Astrocyte (in vitro differentiated cells and primary cell): ENCODE data around the gene ARHGAP12. TPM values are rescaled to one million over a fixed set of nuclear protein-coding genes. Genes with fewer than 3 reads are reported as not detected.

Experiments
- DNase-seq: peaks from one replicate; pipeline ENCODE4 v3.0.0-alpha.2; 2010; ENCODE audit warnings: low read depth
- FAIRE-seq: peaks from 2 replicates; lab custom pipeline; 2011; peaks lifted over from hg19 to GRCh38; lab: Jason Lieb, UNC
- H2AFZ ChIP-seq: 2 replicates; pipeline ENCODE4 v1.6.0; 2012; ENCODE audit warnings: low read depth, low read length, inconsistent platforms
- H3K27ac ChIP-seq: 2 replicates; pipeline ENCODE4 v1.5.1; 2011; ENCODE audit warnings: low read depth, low read length, inconsistent platforms
- H3K27me3 ChIP-seq: 2 replicates; pipeline ENCODE4 v1.6.0; 2011; ENCODE audit warnings: low read length, inconsistent platforms; ENCODE audit not compliant: insufficient read depth
- H3K36me3 ChIP-seq: 2 replicates; pipeline ENCODE4 v1.5.1; 2011; ENCODE audit warnings: low read length, inconsistent platforms; ENCODE audit not compliant: insufficient read depth
- H3K4me1 ChIP-seq: 2 replicates; pipeline ENCODE4 v1.5.1; 2011; ENCODE audit warnings: low read length, inconsistent platforms; ENCODE audit not compliant: insufficient read depth
- H3K4me2 ChIP-seq: 2 replicates; pipeline ENCODE4 v1.6.0; 2012; ENCODE audit warnings: low read length, inconsistent platforms
- H3K4me3 ChIP-seq: 2 replicates; pipeline ENCODE4 v1.5.1; 2011; ENCODE audit warnings: low read depth, mild to moderate bottlenecking, low read length, inconsistent platforms; ENCODE audit not compliant: insufficient read depth
- H3K79me2 ChIP-seq: 2 replicates; pipeline ENCODE4 v1.6.0; 2012; ENCODE audit warnings: mild to moderate bottlenecking, low read length, inconsistent platforms; ENCODE audit not compliant: insufficient read depth
- H3K9ac ChIP-seq: 2 replicates; pipeline ENCODE4 v1.6.0; 2012; ENCODE audit warnings: mild to moderate bottlenecking, low read length, inconsistent platforms
- H3K9me3 ChIP-seq: 2 replicates; pipeline ENCODE4 v1.5.1; 2012; ENCODE audit warnings: low read depth, mild to moderate bottlenecking, low read length, inconsistent platforms; ENCODE audit not compliant: insufficient read depth
- H4K20me1 ChIP-seq: 2 replicates; pipeline ENCODE4 v1.6.0; 2012; ENCODE audit warnings: low read length, inconsistent platforms; ENCODE audit not compliant: insufficient read depth
- H3K27ac Mint-ChIP-seq: one replicate; pipeline ENCODE4 v1.8.0; 2021; ENCODE audit warnings: mild to moderate bottlenecking, mixed read lengths; ENCODE audit not compliant: unreplicated experiment
- H3K27me3 Mint-ChIP-seq: one replicate; pipeline ENCODE4 v1.8.0; 2021; ENCODE audit warnings: low read depth, mixed read lengths; ENCODE audit not compliant: unreplicated experiment
- H3K36me3 Mint-ChIP-seq: one replicate; pipeline ENCODE4 v1.8.0; 2021; ENCODE audit warnings: low read depth, mixed read lengths; ENCODE audit not compliant: unreplicated experiment
- H3K4me1 Mint-ChIP-seq: one replicate; pipeline ENCODE4 v1.8.0; 2021; ENCODE audit warnings: low read depth, mixed read lengths; ENCODE audit not compliant: unreplicated experiment
- H3K4me3 Mint-ChIP-seq: one replicate; pipeline ENCODE4 v1.8.0; 2021; ENCODE audit warnings: mild to moderate bottlenecking, moderate library complexity, mixed read lengths; ENCODE audit not compliant: unreplicated experiment
- H3K9me3 Mint-ChIP-seq: one replicate; pipeline ENCODE4 v1.8.0; 2021; ENCODE audit warnings: mild to moderate bottlenecking, mixed read lengths; ENCODE audit not compliant: unreplicated experiment
- CTCF ChIP-seq: IDR thresholded peaks from 2 replicates; pipeline ENCODE4 v1.5.1; 2011; ENCODE audit warnings: low read depth, mild to moderate bottlenecking, inconsistent platforms, low read length, moderate library complexity; ENCODE audit not compliant: insufficient read depth
- EZH2 ChIP-seq: IDR thresholded peaks from 2 replicates; pipeline ENCODE4 v1.6.1; 2012; ENCODE audit warnings: mild to moderate bottlenecking, low read length, inconsistent platforms; ENCODE audit not compliant: insufficient read depth
- total RNA-seq: library from RNA; stranded (reverse); gene quantifications from 2 replicates; pipeline ENCODE4 v1.2.1, GENCODE V29; 2021

ARHGAP12 gene
- total RNA-seq, 1 donor from 2014 or later: 24.9 TPM

GRCh38 chr10:31878486-31878885 lies 50.1 kb downstream of the ARHGAP12 start:
- FAIRE-seq: no peak
- Histone ChIP-seq H4K20me1 (peaks cover 7% of the 10 kb centered on the region), H3K9me3 (no peaks in the 10 kb centered on the region), H3K36me3 (no peaks in the 10 kb centered on the region), H3K79me2 (peaks cover 17% of the 10 kb centered on the region), H3K4me3 (no peak overlapping the region), H3K27me3 (no peaks in the 10 kb centered on the region), H2AFZ (no peak overlapping the region), H3K4me2 (no peak overlapping the region), H3K27ac (no peak overlapping the region), H3K9ac (no peak overlapping the region), H3K4me1 (no peaks in the 10 kb centered on the region)
- no peak overlapping the region for H3K4me3 Mint-ChIP-seq
- no peaks in the 10 kb centered on the region for H3K9me3 Mint-ChIP-seq
- no peaks in the 10 kb centered on the region for H3K36me3 Mint-ChIP-seq
- TF ChIP-seq CTCF (no peak), EZH2 (no peak)
- no peak overlapping the region for H3K27ac Mint-ChIP-seq
- no peaks in the 10 kb centered on the region for H3K27me3 Mint-ChIP-seq
- peaks cover 18% of the 10 kb centered on the region for H3K4me1 Mint-ChIP-seq
- no peak for DNase-seq

- no peak overlapping the region for H3K27ac Mint-ChIP-seq
- Histone ChIP-seq H3K4me2 (no peak overlapping the region), H3K79me2 (peaks cover 28% of the 10 kb centered on the region)
Measured at GRCh38 chr10:31876652-31877352, 51.8 kb downstream of the ARHGAP12 start.

GRCh38 chr10:31875608-31876007 lies 53.0 kb downstream of the ARHGAP12 start:
- Histone ChIP-seq H3K9me3 (no peaks in the 10 kb centered on the region), H3K79me2 (peaks cover 35% of the 10 kb centered on the region), H2AFZ (no peak overlapping the region), H4K20me1 (peaks cover 19% of the 10 kb centered on the region), H3K4me3 (no peak overlapping the region), H3K4me1 (no peaks in the 10 kb centered on the region), H3K9ac (no peak overlapping the region), H3K27me3 (no peaks in the 10 kb centered on the region), H3K36me3 (no peaks in the 10 kb centered on the region), H3K4me2 (no peak overlapping the region), H3K27ac (no peak overlapping the region)
- Mint-ChIP-seq H3K27me3 (no peaks in the 10 kb centered on the region), H3K9me3 (no peaks in the 10 kb centered on the region), H3K4me3 (no peak overlapping the region), H3K4me1 (peaks cover 7% of the 10 kb centered on the region), H3K36me3 (no peaks in the 10 kb centered on the region), H3K27ac (no peak overlapping the region)
- DNase-seq (no peak), FAIRE-seq (no peak)
- TF ChIP-seq EZH2 (no peak), CTCF (no peak)

More at GRCh38 chr10:31876652-31877352, 51.8 kb downstream of the ARHGAP12 start:
- Mint-ChIP-seq H3K4me3 (no peak overlapping the region), H3K9me3 (no peaks in the 10 kb centered on the region), H3K36me3 (no peaks in the 10 kb centered on the region), H3K4me1 (peaks cover 9% of the 10 kb centered on the region), H3K27me3 (no peaks in the 10 kb centered on the region)
- Histone ChIP-seq H3K9me3 (no peaks in the 10 kb centered on the region), H3K9ac (no peak overlapping the region), H3K4me1 (no peaks in the 10 kb centered on the region), H2AFZ (no peak overlapping the region), H4K20me1 (peaks cover 8% of the 10 kb centered on the region), H3K27ac (no peak overlapping the region), H3K27me3 (no peaks in the 10 kb centered on the region), H3K36me3 (no peaks in the 10 kb centered on the region), H3K4me3 (no peak overlapping the region)
- no peak for TF ChIP-seq EZH2
- DNase-seq (no peak), FAIRE-seq (no peak)
